AML-193 (cell line): ENCODE data around the gene TNPO1.

Source experiments
- DNase-seq, 2 experiments: peaks; one replicate each; lab custom pipeline; 2025; lab: John Stamatoyannopoulos, UW

TNPO1 gene

GRCh38 chr5:72818866-72819534, 2.5 kb downstream of the TNPO1 start:
- DNase-seq: peak; percentile 28 to 51

- no peak for DNase-seq
Observed at GRCh38 chr5:72821776-72822175, 5.3 kb downstream of the TNPO1 start.

- no peak for DNase-seq
Observed at GRCh38 chr5:72822944-72823343, 6.5 kb downstream of the TNPO1 start.

- no peak for DNase-seq
Observed at GRCh38 chr5:72829707-72830106, 13.2 kb downstream of the TNPO1 start.

GRCh38 chr5:72830362-72830761, 13.9 kb downstream of the TNPO1 start:
- no peak for DNase-seq

GRCh38 chr5:72831685-72832084, 15.2 kb downstream of the TNPO1 start:
- no peak for DNase-seq

- DNase-seq: peak; percentile 4 to 20
Observed at GRCh38 chr5:72834924-72835323, 18.5 kb downstream of the TNPO1 start.

GRCh38 chr5:72835633-72836032, 19.2 kb downstream of the TNPO1 start:
- no peak for DNase-seq

- peak; percentile 33 to 36 for DNase-seq
Observed at GRCh38 chr5:72836810-72837209, 20.3 kb downstream of the TNPO1 start.

- DNase-seq: no peak
Observed at GRCh38 chr5:72837524-72838096, 21.1 kb downstream of the TNPO1 start.

GRCh38 chr5:72840041-72840440, 23.6 kb downstream of the TNPO1 start:
- DNase-seq: no peak

- no peak for DNase-seq
Observed at GRCh38 chr5:72841756-72842535, 25.5 kb downstream of the TNPO1 start.

- peak; percentile 44 to 45 for DNase-seq
Observed at GRCh38 chr5:72842816-72843215, 26.4 kb downstream of the TNPO1 start.

GRCh38 chr5:72844218-72844603, 27.8 kb downstream of the TNPO1 start:
- DNase-seq: no peak

- no peak for DNase-seq
Observed at GRCh38 chr5:72845889-72846288, 29.4 kb downstream of the TNPO1 start.

- no peak for DNase-seq
Observed at GRCh38 chr5:72846483-72846882, 30.0 kb downstream of the TNPO1 start.

- no peak for DNase-seq
Observed at GRCh38 chr5:72847439-72847838, 31.0 kb downstream of the TNPO1 start.

GRCh38 chr5:72847989-72848473, 31.6 kb downstream of the TNPO1 start:
- peak; percentile 82 to 83 for DNase-seq

- peak in 1 of 2 experiments; percentile 14 for DNase-seq
Observed at GRCh38 chr5:72848474-72849428, 32.3 kb downstream of the TNPO1 start.

GRCh38 chr5:72849546-72849945, 33.1 kb downstream of the TNPO1 start:
- no peak for DNase-seq

GRCh38 chr5:72850113-72850512, 33.7 kb downstream of the TNPO1 start:
- DNase-seq: no peak

- no peak for DNase-seq
Observed at GRCh38 chr5:72852356-72852755, 35.9 kb downstream of the TNPO1 start.
